ENCODE measurements around the gene PALS1.

- TF ChIP-seq ZNF274 (IDR thresholded peaks at IDR 0.05; ENCODE audit: low read depth, low read length), result no peak
- TF ChIP-seq SUZ12 (IDR thresholded peaks at IDR 0.05; ENCODE audit: extremely low read depth, insufficient read depth, insufficient read length), result no peak
- TF ChIP-seq YY1 (IDR thresholded peaks at IDR 0.05; ENCODE audit: insufficient read depth, insufficient read length), result no peak
Measured at GRCh38 chr14:67199016-67199415, 42.2 kb upstream of the PALS1 start.

All from NT2/D1 (cell line).